ENCODE results near the gene ERICH6.

Gene ERICH6

GRCh38 chr3:150736903-150737832 is 33.4 kb upstream of the ERICH6 start:
- DNase-seq = no peak

- DNase-seq = no peak
Observed at GRCh38 chr3:150736316-150736719, 32.6 kb upstream of the ERICH6 start.

DNA sequence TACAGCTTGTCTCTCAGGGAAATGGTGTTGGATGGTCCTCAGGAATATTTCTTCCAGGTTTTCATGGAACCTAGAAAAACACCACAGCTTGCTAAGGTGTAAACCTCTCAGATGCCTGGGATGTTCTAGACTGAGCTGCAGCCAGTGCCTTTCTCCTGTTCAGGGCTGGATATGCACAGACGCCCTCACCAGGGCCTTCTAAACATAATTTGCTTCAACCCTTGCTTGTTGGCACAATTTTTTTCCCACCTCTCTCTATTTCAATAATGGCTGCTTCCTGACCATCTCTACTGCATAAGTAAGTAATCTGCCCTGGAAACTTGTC is 31.0 kb upstream of the ERICH6 start:
- no peak for DNase-seq

GRCh38 chr3:150733936-150734794 is 30.4 kb upstream of the ERICH6 start:
- no peak for DNase-seq

GRCh38 chr3:150733373-150733935 is 29.7 kb upstream of the ERICH6 start:
- DNase-seq = no peak

- no peak for DNase-seq
Observed at GRCh38 chr3:150729682-150730360, 26.1 kb upstream of the ERICH6 start.

- DNase-seq = no peak
Observed at GRCh38 chr3:150727653-150728502, 24.2 kb upstream of the ERICH6 start.

DNA sequence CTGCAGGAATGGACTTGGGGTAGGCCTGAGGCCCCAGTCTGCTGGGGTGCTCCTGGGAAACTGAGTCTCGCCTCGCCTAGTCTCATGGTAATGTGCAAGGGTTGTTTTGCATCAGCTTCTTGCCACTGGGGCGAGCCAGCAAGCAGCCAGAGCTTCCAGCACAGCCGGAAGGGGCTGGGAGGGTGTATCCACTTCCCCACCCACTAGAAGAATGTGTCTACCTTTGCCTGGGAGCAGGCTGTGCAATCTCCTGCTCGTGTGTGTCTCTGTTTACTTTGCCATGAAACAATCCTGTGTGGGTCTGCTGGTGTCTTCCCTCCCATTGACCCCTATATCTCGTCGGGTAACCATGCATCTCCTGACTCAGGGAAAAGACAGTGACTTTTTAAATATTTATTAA is 21.8 kb upstream of the ERICH6 start:
- no peak for DNase-seq

DNA sequence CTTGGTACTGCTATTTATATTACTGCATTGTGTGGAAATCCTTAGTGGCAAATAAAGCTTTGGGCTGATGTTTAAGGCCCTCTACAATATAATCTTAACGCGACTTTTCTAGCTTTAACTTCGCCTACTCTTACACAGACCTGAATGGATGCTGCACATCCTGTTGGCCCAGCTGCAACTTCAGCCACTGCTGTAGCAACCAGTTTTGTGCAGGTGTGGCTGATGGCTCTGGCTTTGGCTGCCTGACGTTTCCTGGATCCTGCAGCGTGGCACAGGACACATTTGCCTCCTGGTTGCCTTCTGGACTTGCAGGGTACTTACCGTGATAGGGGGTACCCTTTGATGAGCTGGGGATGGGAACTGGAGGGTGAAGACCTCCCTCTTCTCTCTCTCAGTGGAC is 20.2 kb upstream of the ERICH6 start:
- DNase-seq = no peak

GRCh38 chr3:150722267-150722666 is 18.5 kb upstream of the ERICH6 start:
- no peak for DNase-seq

DNA sequence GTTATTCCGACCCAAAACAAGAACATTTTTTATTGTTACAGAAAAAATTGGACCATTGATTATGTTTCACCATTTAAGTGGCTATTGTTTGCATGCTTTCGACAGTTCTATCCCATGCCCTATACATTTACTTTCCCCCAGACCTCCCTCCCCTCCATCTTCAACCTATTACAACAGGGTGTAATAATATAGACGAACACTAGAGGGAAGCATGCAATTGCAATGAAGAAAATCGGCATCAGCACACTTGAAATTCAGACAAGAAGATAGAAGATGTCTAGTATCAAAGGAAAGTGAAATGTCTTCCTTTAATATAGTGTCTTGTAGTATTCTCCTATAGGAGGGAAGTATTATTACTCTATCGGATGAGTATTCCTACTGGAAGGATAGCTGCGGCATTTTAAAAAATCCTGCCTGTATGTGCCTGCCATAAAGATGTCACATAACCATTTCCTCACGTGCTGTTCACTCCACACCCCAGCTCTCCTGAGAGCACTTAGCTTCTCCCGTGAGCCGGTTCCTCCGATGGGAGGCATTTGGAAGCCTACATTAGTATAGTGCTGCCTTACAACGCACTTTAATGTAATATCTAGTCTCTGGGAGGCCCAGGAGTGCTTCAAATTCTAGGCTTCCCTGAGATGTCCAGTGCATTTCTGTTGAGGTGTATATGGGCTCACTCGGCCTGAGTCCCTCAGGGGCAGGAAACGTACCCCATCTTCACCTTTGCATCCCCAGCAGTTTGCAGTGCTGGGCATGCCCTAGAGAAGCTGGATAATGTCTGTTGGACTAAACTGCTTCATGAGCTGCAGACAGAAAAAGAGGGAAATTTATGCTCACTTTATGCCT is 17.8 kb upstream of the ERICH6 start:
- no peak for DNase-seq

DNA sequence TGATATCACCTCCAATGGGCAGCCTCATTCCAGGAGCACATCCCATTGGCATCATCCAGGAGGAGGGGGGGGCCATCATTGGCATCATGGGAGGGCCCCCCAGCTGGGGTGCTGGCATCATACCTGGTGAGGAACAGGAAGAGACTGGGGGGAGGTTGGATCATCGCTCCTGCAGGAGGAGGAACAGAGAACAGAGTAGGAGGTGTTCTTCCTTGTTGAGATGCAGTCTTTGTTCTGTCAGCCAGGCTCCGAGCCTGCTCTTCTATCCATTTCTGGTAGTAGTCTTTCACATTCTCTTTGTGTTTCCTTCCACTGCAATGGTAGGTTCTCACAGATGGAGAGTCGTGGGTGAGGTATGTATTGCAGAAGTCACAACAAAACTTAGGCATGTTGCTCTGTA is 16.7 kb upstream of the ERICH6 start:
- DNase-seq = no peak

DNA sequence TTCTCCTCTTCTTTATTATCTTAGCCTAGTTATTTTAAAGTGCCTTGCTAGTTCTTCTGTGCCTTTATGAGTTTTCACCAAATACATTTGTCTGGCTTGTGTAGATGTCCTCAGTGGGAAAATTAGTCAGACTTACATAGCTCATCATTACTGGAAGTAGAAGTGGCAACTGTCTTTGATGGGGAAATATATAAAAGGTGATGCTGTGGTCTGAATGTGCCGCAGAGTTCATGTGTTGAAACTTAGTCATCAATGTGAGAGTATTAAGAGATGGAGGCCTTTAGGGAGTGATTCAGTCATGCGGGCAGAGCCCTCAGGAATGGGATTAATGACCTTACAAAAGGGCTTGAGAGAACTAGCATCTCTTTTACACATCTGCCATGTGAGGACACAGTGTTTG is 6.4 kb upstream of the ERICH6 start:
- no peak for DNase-seq

DNA sequence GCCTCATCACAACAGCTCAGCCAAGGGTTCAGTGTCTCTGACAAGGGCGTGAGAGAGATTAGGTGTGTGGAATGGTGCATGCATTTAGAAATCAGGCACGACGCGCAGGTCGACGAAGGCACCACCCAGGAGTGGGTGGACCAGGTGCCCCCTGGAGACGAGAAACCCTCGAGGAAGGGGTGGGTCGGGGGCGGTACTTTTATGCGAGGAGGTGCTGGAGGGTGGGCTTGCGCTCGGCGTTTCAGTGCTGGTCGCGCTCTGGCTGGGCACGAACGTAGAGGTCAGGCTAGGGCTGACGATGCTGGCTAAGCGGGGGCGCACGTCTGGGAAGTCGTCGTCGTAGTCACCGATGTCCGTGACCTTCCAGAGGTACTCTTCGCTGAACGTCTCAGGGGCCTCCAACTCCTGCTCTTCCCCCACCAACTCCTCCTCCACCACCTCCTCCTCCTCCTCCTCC is 393 bp downstream of the ERICH6 start:
- DNase-seq = peak; percentile 51

- DNase-seq = no peak
Observed at GRCh38 chr3:150699068-150699639, 4.6 kb downstream of the ERICH6 start.

DNA sequence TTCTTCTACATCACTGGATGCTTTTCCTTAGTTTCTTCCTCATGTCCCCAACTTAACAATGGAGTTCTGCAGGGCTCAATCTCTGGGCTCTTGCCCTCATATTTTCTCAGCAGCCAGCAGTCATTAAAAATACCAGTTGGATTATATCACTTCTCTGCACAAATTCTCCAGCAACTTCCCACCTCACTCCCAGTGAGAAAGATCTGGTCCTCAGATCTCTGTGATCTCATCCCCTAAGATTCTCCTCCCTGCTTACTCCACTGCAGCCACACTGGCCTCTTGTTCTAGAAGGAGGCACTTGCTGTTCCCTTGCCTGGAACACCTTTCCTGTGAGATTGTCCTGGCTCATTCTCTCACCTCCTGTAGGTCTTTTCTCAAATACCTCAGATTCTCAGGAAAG is 6.1 kb downstream of the ERICH6 start:
- DNase-seq = no peak

- no peak for DNase-seq
Observed at GRCh38 chr3:150691414-150692040, 12.2 kb downstream of the ERICH6 start.

DNA sequence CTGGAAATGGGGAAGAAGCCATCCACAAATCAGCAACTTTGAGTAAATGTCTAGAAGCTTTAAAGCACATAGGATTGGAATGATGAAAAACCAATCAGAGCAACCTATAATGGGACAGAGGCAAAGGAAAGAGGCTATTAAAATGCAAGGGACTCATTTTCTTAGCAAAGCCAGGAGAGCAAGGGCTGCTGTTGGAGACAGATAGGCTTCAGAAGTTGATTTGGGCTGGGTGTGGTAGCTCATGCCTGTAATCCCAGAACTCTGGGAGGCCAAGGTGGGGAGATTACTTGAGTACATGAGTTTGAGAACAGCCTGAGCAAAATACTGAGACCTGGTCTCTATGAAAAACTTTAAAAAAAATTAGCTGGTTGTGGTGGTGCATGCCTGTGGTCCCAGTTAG is 16.1 kb downstream of the ERICH6 start:
- DNase-seq = no peak

DNA sequence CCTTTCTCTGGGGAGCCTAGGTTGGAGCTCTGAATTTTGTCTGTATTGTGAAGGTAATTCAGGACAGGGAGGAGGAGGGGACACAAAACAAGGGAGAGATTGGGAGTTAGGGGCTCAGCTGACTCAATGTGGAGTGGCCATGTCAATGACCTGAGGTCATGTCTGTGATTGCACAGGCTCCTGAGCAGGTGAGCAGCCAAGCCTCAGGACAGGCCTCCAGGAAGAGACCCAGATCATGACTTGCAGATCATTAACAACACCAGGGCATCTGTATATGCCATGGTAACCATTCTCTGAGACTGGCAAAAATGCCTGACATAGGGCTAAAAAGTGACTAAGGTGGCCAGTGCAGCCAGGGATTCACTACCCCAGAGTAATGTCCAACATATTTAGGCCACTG is 20.9 kb downstream of the ERICH6 start:
- no peak for DNase-seq

DNA sequence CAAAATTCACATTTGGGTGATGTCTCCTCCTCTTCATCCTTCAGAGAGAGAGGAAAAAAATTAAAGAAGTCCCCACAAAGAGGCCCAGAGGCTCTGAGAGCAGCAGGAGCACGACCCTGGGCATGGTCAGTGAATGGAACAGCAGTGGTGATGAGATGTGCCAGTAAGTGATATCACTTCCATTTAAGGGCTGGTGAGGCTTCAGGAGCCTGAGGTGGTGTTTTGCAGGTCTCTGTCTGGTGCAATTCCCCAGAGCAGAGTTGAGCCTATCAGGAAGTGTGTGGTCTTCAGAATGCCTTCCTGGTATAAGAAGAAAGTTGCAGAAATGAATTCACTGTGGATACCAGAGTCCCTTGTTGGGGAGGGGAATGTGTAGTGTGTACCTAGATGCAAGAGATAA is 21.4 kb downstream of the ERICH6 start:
- DNase-seq = no peak
